Measurements from ENCODE around the gene L1CAM.

L1CAM gene

DNA sequence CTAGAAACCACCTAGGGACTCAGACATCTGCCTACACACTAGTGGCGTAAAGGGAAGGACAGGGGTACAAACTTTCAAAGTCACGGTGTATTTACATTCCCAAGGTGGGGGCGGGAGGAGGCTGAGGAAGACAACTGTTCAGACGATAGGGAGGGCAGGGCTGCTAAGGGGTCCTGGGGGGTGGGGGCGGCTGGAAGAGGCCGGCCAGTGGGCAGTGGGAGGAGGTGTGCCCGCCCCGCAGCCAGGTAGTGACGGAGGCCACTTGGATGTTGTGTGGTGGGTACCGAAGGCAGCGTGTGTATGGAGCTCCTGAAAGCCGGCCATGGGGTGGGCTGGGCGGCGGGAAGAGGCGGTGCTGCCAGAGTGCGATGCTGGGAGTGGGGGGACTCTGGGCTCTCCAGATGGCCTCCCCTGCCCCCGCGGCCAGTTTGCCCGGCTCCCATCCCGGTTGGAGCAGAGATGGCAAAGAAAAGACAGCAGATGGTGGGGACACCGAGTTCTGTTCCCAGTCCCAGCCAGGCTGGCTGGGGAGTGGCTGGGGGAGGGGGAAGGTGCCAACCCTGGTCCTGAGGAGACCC, 24.2 kb downstream of the L1CAM start:
- no peak for TF ChIP-seq GATA3 (IDR thresholded peaks at IDR 0.05; ENCODE audit: low read depth, low read length)
- TF ChIP-seq GATA2 (IDR thresholded peaks at IDR 0.05; ENCODE audit: low read depth, low read length): no peak

- TF ChIP-seq GATA2 (IDR thresholded peaks at IDR 0.05; ENCODE audit: low read depth, low read length): no peak
- no peak for TF ChIP-seq GATA3 (IDR thresholded peaks at IDR 0.05; ENCODE audit: low read depth, low read length)
These were observed 24.8 kb downstream of the L1CAM start for GRCh38 chrX:153861151-153861550.

GRCh38 chrX:153857348-153857903, 28.5 kb downstream of the L1CAM start:
- TF ChIP-seq GATA3 (IDR thresholded peaks at IDR 0.05; ENCODE audit: low read depth, low read length) (no peak), GATA2 (IDR thresholded peaks at IDR 0.05; ENCODE audit: low read depth, low read length) (no peak)

DNA sequence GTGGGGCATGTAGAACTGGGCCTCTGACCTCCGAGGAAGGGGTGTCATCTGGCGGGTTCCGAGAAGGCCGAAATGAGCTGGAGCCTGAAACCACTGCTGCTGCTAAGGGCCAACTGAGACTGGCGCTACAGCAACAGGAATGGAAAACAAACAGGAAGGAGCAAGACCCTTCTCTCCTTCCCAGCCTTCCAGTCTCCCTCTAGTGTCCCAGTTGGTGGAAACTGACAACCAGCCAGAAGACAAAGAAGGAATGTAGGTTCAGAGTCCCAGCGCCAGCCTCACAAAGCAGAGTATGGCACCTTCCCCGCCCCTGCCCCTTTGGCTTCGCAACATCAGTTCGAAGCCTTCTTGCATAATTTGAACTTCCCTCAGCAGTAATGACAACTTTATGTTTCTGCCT, 31.3 kb downstream of the L1CAM start:
- TF ChIP-seq GATA2 (IDR thresholded peaks at IDR 0.05; ENCODE audit: low read depth, low read length) (no peak), GATA3 (IDR thresholded peaks at IDR 0.05; ENCODE audit: low read depth, low read length) (no peak)

GRCh38 chrX:153853902-153854267, 32.1 kb downstream of the L1CAM start:
- TF ChIP-seq GATA3 (IDR thresholded peaks at IDR 0.05; ENCODE audit: low read depth, low read length): no peak
- TF ChIP-seq GATA2 (IDR thresholded peaks at IDR 0.05; ENCODE audit: low read depth, low read length): no peak

DNA sequence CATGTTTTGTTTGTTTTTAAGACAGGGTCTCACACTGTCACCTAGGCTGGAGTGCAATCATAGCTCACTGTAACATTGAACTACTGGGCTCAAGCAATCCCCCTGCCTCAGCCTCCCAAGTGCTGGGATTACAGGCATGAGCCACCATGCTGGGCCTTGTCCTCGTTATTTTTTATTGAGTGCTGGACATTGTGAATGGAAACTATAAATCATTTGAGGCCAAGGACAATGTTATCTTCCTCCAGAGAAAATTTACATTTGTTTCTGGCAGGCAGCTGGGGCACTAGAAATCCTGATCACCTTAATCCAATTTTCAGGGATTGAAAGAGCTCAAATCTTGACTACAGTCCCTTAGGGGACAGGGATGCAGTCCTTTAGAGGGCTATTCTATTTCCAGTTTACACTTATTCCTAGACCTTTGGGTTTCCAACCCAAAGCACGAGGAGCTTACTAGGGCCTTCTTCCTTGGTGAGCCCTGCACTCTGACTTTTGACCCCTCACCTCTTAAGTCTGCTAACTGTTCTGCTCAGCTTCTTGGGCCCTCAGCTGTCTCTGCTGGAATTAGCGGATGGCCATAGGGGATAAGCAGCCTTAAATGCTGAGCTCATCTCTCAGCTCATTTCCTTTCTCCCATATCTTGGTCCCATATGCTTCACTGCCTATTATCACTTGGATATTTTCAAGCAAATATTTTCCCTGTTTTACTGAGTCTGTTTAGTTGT, 32.6 kb downstream of the L1CAM start:
- TF ChIP-seq GATA3 (IDR thresholded peaks at IDR 0.05; ENCODE audit: low read depth, low read length) (no peak), GATA2 (IDR thresholded peaks at IDR 0.05; ENCODE audit: low read depth, low read length) (no peak)

GRCh38 chrX:153851981-153852380, 34.0 kb downstream of the L1CAM start:
- TF ChIP-seq GATA3 (IDR thresholded peaks at IDR 0.05; ENCODE audit: low read depth, low read length): no peak
- no peak for TF ChIP-seq GATA2 (IDR thresholded peaks at IDR 0.05; ENCODE audit: low read depth, low read length)

DNA sequence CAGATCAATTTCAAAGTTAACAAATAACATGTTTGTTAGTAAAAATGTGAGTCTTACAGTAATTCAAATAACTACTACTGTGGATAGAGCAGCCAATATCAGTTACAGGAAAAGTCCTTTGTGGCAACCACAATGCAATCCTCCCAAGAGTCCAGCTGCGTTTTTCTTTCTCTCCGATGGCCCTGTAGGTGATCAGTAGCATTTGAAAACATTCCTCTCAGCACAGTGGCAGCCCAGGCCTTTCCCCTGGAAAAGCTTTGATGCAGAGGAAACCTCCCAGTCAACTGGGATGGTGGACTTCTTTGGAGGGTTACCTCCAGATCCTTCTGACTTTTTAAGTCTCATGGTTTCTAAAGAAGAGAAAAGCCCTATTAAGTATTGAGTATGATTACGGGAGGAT, 37.6 kb downstream of the L1CAM start:
- TF ChIP-seq GATA2 (IDR thresholded peaks at IDR 0.05; ENCODE audit: low read depth, low read length) (no peak), GATA3 (IDR thresholded peaks at IDR 0.05; ENCODE audit: low read depth, low read length) (no peak)

- no peak for TF ChIP-seq GATA2 (IDR thresholded peaks at IDR 0.05; ENCODE audit: low read depth, low read length)
- no peak for TF ChIP-seq GATA3 (IDR thresholded peaks at IDR 0.05; ENCODE audit: low read depth, low read length)
These were observed 40.1 kb downstream of the L1CAM start for GRCh38 chrX:153845842-153846241.

DNA sequence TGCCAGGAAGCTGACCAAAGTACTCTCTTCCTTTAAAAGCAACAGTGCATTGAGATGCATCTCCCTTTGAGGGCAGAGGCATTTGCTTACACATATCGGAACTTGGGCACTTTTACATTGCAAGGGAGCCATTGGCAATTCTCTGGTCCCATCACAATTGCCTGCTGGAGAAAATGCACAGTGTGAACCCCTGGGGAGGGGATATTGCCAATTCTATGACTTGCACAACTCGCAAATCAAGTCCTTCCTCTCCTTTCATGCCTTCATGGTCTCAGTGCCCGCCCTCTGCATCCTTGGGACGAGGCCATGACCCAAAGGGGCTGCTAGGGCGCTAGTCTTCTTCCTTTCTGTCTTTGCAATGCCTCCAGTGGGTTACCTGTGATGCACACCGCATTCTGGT, 40.8 kb downstream of the L1CAM start:
- TF ChIP-seq GATA2 (IDR thresholded peaks at IDR 0.05; ENCODE audit: low read depth, low read length) (no peak), GATA3 (IDR thresholded peaks at IDR 0.05; ENCODE audit: low read depth, low read length) (no peak)

GRCh38 chrX:153844509-153845082, 41.4 kb downstream of the L1CAM start:
- TF ChIP-seq GATA3 (IDR thresholded peaks at IDR 0.05; ENCODE audit: low read depth, low read length): no peak
- TF ChIP-seq GATA2 (IDR thresholded peaks at IDR 0.05; ENCODE audit: low read depth, low read length): no peak

- no peak for TF ChIP-seq GATA3 (IDR thresholded peaks at IDR 0.05; ENCODE audit: low read depth, low read length)
- no peak for TF ChIP-seq GATA2 (IDR thresholded peaks at IDR 0.05; ENCODE audit: low read depth, low read length)
These were observed 49.1 kb downstream of the L1CAM start for GRCh38 chrX:153836921-153837320.

DNA sequence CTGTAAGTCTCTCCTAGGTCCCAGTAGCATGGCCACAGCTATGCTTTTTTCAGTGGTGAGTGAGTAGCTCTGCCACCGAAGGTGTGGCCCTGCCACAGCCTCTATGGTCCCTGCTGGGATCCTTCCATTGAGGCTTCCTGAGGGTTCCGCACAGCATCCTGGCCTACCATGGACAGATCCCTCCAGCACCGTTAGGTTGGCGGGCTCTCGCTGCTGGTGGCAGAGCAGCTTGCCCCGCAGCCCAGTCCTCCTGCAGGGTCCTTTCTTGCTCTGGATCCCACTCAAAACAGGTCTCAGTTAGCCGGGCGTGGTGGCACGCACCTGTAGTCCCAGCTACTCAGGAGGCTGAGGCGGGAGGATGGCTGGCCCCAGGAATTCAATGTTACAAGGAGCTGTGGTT, 53.2 kb downstream of the L1CAM start:
- TF ChIP-seq GATA3 (IDR thresholded peaks at IDR 0.05; ENCODE audit: low read depth, low read length): no peak
- TF ChIP-seq GATA2 (IDR thresholded peaks at IDR 0.05; ENCODE audit: low read depth, low read length): no peak

DNA sequence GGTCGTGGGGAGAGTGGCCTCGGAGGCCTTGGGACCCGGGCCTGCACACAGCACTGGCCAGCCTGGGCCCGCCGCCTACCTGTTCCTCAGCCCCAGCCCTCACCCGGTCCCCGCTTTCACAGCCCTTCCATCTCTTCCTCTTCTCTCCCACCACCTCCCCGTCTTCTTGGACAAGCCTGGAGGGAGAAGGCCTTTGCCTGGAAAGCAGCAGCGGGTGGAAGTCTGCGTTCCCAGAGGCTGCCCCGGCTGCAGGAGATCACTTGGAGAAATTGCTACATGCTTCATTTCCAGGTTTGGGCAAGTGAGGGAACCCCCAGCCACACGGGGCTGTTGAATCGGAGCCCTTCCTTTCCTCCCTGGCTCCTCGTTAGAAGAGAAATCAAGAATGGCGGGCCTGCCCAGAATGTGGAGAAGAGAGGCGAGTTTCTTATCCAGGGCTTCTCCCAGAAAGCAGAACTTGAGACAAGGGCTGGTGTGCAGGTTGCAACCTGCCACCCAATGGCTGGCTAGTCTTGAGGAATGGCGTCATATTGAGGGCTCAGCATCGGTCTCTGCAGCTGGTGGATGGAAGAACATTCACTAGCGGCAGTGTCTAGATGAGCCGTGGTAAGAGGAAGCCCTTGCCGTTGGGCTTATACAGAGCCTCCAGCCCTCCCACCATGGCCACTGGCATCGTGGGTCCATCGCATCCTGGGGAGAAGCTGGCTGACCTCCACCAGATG, 54.4 kb downstream of the L1CAM start:
- TF ChIP-seq GATA2 (IDR thresholded peaks at IDR 0.05; ENCODE audit: low read depth, low read length): no peak
- TF ChIP-seq GATA3 (IDR thresholded peaks at IDR 0.05; ENCODE audit: low read depth, low read length): no peak

Measured in SH-SY5Y (cell line).